ENCODE results near the gene RNF5. TPM values are rescaled to one million over a fixed set of nuclear protein-coding genes. Genes with fewer than 3 reads are reported as not detected.

The RNF5 gene
- total RNA-seq, 1 experiment from 2014 or later: 82.3 TPM

- Histone ChIP-seq H3K4me1 (ENCODE audit: control insufficient read depth, insufficient read depth, low read length) (no peaks in the 10 kb centered on the region), H3K9me3 (ENCODE audit: control insufficient read depth, insufficient read depth, low read depth, low read length) (no peaks in the 10 kb centered on the region), H3K27ac (ENCODE audit: low read length) (no peak overlapping the region), H3K36me3 (ENCODE audit: control insufficient read depth, insufficient read depth, low read length) (no peaks in the 10 kb centered on the region), H3K4me3 (ENCODE audit: low read depth in 2 of 2, low read length in 2 of 2) (no peak overlapping the region), H3K27me3 (ENCODE audit: control insufficient read depth, insufficient read depth, low read length) (no peaks in the 10 kb centered on the region)
- ATAC-seq (no peak), DNase-seq (ENCODE audit: low read depth, low spot score) (no peak)
- intact Hi-C loops (cut with micrococcal nuclease; ENCODE audit: unreplicated experiment): no loop called here
- BruUV-seq (replicated peaks): no TSS peak
- POLR2A ChIA-PET: no interaction called here
- CTCF ChIA-PET: no interaction called here
- TF ChIP-seq TCF7L2 (IDR thresholded peaks at IDR 0.05; ENCODE audit: low read depth, low read length): no peak
- TF ChIP-seq POLR2AphosphoS5 (IDR thresholded peaks at IDR 0.05; ENCODE audit: low read depth, low read length): no peak
- no peak for TF ChIP-seq CTCF (IDR thresholded peaks at IDR 0.05)
- TF ChIP-seq REST (IDR thresholded peaks at IDR 0.05; ENCODE audit: insufficient read depth in 1 of 2, low read depth in 2 of 2, low read length in 1 of 2): no peak
- no peak for TF ChIP-seq SIN3A (IDR thresholded peaks at IDR 0.05; ENCODE audit: borderline replicate concordance, insufficient read depth, low read depth, low read length)
- in situ Hi-C loops (cut with HindIII; ENCODE audit: low pct_unique_long_range_greater_than_20kb, low sequenced_read_pairs): no loop called here
These were observed 41.8 kb downstream of the RNF5 start for GRCh38 chr6:32220021-32220420.

GRCh38 chr6:32222333-32223230 is 44.4 kb downstream of the RNF5 start:
- TF ChIP-seq SIN3A (IDR thresholded peaks at IDR 0.05; ENCODE audit: borderline replicate concordance, insufficient read depth, low read depth, low read length) (no peak), TCF7L2 (IDR thresholded peaks at IDR 0.05; ENCODE audit: low read depth, low read length) (no peak), REST (IDR thresholded peaks at IDR 0.05; ENCODE audit: insufficient read depth in 1 of 2, low read depth in 2 of 2, low read length in 1 of 2) (no peak), POLR2AphosphoS5 (IDR thresholded peaks at IDR 0.05; ENCODE audit: low read depth, low read length) (no peak), CTCF (IDR thresholded peaks at IDR 0.05) (no peak)
- BruUV-seq (replicated peaks): no TSS peak
- Histone ChIP-seq H3K36me3 (ENCODE audit: control insufficient read depth, insufficient read depth, low read length) (no peaks in the 10 kb centered on the region), H3K27me3 (ENCODE audit: control insufficient read depth, insufficient read depth, low read length) (no peaks in the 10 kb centered on the region), H3K4me1 (ENCODE audit: control insufficient read depth, insufficient read depth, low read length) (no peaks in the 10 kb centered on the region), H3K4me3 (ENCODE audit: low read depth in 2 of 2, low read length in 2 of 2) (no peak overlapping the region), H3K9me3 (ENCODE audit: control insufficient read depth, insufficient read depth, low read depth, low read length) (no peaks in the 10 kb centered on the region), H3K27ac (ENCODE audit: low read length) (no peak overlapping the region)
- no peak for ATAC-seq
- ChIA-PET POLR2A (no interaction called here), CTCF (no interaction called here)
- intact Hi-C loops (cut with micrococcal nuclease; ENCODE audit: unreplicated experiment): no loop called here
- DNase-seq (ENCODE audit: low read depth, low spot score): no peak
- in situ Hi-C loops (cut with HindIII; ENCODE audit: low pct_unique_long_range_greater_than_20kb, low sequenced_read_pairs): no loop called here

Data from Panc1 (cell line).